ENCODE results near the gene MIAT.

MIAT gene

GRCh38 chr22:26632422-26633155 lies 24.8 kb upstream of the MIAT start:
- DNase-seq = no peak

- DNase-seq = no peak
Observed at GRCh38 chr22:26634189-26634588, 23.2 kb upstream of the MIAT start.

- DNase-seq = no peak
Observed at GRCh38 chr22:26635117-26635516, 22.3 kb upstream of the MIAT start.

- DNase-seq = no peak
Observed at GRCh38 chr22:26636296-26636695, 21.1 kb upstream of the MIAT start.

- no peak for DNase-seq
Observed at GRCh38 chr22:26642465-26643417, 14.6 kb upstream of the MIAT start.

- DNase-seq = no peak
Observed at GRCh38 chr22:26643418-26644100, 13.8 kb upstream of the MIAT start.

- DNase-seq = no peak
Observed at GRCh38 chr22:26646158-26646557, 11.2 kb upstream of the MIAT start.

- no peak for DNase-seq
Observed at GRCh38 chr22:26648011-26648497, 9.3 kb upstream of the MIAT start.

- DNase-seq = peak; percentile 58
Observed at GRCh38 chr22:26648528-26649388, 8.6 kb upstream of the MIAT start.

GRCh38 chr22:26650722-26651421 lies 6.5 kb upstream of the MIAT start:
- no peak for DNase-seq

GRCh38 chr22:26651815-26652214 lies 5.6 kb upstream of the MIAT start:
- peak; percentile 46 for DNase-seq

- no peak for DNase-seq
Observed at GRCh38 chr22:26658161-26658560, 773 bp downstream of the MIAT start.

GRCh38 chr22:26658671-26659478 lies 1.5 kb downstream of the MIAT start:
- DNase-seq = peak; percentile 58

- DNase-seq = no peak
Observed at GRCh38 chr22:26660356-26660755, 3.0 kb downstream of the MIAT start.

- DNase-seq = no peak
Observed at GRCh38 chr22:26660961-26661578, 3.7 kb downstream of the MIAT start.

GRCh38 chr22:26662160-26662559 lies 4.8 kb downstream of the MIAT start:
- no peak for DNase-seq

GRCh38 chr22:26663374-26663923 lies 6.1 kb downstream of the MIAT start:
- no peak for DNase-seq

- no peak for DNase-seq
Observed at GRCh38 chr22:26665813-26666231, 8.4 kb downstream of the MIAT start.

GRCh38 chr22:26667140-26667539 lies 9.8 kb downstream of the MIAT start:
- DNase-seq = no peak

- DNase-seq = peak; percentile 50
Observed at GRCh38 chr22:26669060-26669481, 11.7 kb downstream of the MIAT start.

Data from suppressor macrophage treated with lipopolysaccharide for 4 hours (primary cell).